ENCODE data around the gene RPL14.

The RPL14 gene

DNA sequence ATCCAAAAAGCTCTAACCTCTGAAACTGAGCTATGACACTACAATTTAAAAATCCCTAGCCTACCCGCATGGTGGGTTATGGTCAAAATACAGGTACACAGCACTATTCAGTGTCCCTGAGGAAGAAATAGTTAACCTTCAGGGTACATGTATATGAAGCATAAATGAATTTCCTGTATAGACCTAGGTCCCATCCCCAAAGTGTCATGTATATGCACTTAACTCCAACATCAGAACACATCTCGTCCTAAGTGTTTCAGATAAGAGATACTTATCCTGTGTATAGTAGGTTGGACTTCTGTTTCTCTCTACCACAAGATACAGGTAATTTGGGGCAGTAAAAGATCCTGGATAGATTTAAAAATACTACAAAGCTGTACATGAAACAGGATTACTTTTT, 6.4 kb downstream of the RPL14 start:
- TF ChIP-seq, protein P1, sequence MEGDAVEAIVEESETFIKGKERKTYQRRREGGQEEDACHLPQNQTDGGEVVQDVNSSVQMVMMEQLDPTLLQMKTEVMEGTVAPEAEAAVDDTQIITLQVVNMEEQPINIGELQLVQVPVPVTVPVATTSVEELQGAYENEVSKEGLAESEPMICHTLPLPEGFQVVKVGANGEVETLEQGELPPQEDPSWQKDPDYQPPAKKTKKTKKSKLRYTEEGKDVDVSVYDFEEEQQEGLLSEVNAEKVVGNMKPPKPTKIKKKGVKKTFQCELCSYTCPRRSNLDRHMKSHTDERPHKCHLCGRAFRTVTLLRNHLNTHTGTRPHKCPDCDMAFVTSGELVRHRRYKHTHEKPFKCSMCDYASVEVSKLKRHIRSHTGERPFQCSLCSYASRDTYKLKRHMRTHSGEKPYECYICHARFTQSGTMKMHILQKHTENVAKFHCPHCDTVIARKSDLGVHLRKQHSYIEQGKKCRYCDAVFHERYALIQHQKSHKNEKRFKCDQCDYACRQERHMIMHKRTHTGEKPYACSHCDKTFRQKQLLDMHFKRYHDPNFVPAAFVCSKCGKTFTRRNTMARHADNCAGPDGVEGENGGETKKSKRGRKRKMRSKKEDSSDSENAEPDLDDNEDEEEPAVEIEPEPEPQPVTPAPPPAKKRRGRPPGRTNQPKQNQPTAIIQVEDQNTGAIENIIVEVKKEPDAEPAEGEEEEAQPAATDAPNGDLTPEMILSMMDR (conservative IDR thresholded peaks at IDR 0.05; ENCODE audit: low read length) = no peak
- TF ChIP-seq EZH2phosphoT487 (IDR thresholded peaks at IDR 0.05; ENCODE audit: borderline replicate concordance) = no peak
- H3K27me3 ChIP-seq (ENCODE audit: insufficient read depth, low read length, poor library complexity, severe bottlenecking) = no peaks in the 10 kb centered on the region
- H4K20me1 ChIP-seq (ENCODE audit: insufficient read depth, low read length, poor library complexity, severe bottlenecking) = peaks cover 31% of the 10 kb centered on the region
- no peak overlapping the region for H3K4me3 ChIP-seq (ENCODE audit: low read length, poor library complexity, severe bottlenecking)
- H2AFZ ChIP-seq (ENCODE audit: low read length) = no peak overlapping the region
- H3F3A ChIP-seq (ENCODE audit: low read depth) = no peaks in the 10 kb centered on the region
- no peak overlapping the region for H3K9ac ChIP-seq (ENCODE audit: low read depth, low read length, poor library complexity, severe bottlenecking)
- no peaks in the 10 kb centered on the region for H3K9me3 ChIP-seq (ENCODE audit: insufficient read depth, low read depth, low read length)
- H3K4me2 ChIP-seq (ENCODE audit: low read depth, low read length, poor library complexity, severe bottlenecking) = no peak overlapping the region
- peaks cover 28% of the 10 kb centered on the region for H3K79me2 ChIP-seq (ENCODE audit: insufficient read depth, low read length)
- H3K36me3 ChIP-seq (ENCODE audit: insufficient read depth, low read length) = peaks cover 49% of the 10 kb centered on the region
- no peaks in the 10 kb centered on the region for H3K9me2 ChIP-seq (replicated peaks; ENCODE audit: low read depth, low read length)
- H3K4me1 ChIP-seq (ENCODE audit: insufficient read depth, low read length, poor library complexity, severe bottlenecking) = peaks cover 12% of the 10 kb centered on the region

DNA sequence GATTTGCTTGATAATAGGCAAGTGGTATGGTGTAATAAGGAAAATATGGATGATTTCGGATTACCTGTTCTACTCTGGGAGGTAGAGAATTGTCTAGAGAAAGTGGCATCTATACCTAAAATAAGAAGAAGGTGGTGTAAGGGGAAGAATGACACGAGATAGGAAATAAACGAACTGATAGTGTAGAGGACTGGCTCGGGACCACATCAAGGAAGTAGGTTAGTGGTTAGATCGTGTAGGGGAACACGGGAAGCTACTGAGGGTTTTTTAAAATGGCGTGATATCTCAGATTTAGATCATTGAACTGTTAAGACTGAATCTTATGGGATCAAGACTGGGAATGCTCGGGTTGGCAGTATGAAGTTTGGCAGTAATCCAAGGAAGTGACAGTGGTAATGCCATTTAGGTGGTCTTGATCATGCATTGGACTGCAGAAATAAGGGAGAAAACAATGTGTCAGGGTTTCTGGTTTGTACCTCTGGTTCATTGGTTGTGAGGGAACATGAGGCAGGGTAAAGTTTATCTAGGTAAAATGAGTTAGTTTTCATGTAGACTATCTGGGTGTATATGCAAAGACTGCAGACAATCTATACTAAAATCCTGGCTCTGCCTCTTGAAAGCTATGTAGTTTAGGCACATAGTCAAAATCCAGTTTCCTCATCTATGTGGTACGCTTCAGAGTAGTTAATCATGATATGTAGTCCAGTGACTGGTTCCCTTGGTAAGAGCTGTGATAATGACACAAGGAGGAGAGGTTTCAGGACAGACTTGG, 7.4 kb downstream of the RPL14 start:
- Histone ChIP-seq H3K4me2 (ENCODE audit: low read depth, low read length, poor library complexity, severe bottlenecking) (no peak overlapping the region), H3K79me2 (ENCODE audit: insufficient read depth, low read length) (peaks cover 19% of the 10 kb centered on the region), H3K36me3 (ENCODE audit: insufficient read depth, low read length) (peaks cover 40% of the 10 kb centered on the region; the same call in 1 of the 2 replicates), H3F3A (ENCODE audit: low read depth) (no peaks in the 10 kb centered on the region), H3K4me3 (ENCODE audit: low read length, poor library complexity, severe bottlenecking) (no peak overlapping the region), H3K9me3 (ENCODE audit: insufficient read depth, low read depth, low read length) (no peaks in the 10 kb centered on the region), H4K20me1 (ENCODE audit: insufficient read depth, low read length, poor library complexity, severe bottlenecking) (peaks cover 21% of the 10 kb centered on the region), H3K4me1 (ENCODE audit: insufficient read depth, low read length, poor library complexity, severe bottlenecking) (peaks cover 4% of the 10 kb centered on the region), H3K9me2 (replicated peaks; ENCODE audit: low read depth, low read length) (no peaks in the 10 kb centered on the region), H3K27me3 (ENCODE audit: insufficient read depth, low read length, poor library complexity, severe bottlenecking) (no peaks in the 10 kb centered on the region), H2AFZ (ENCODE audit: low read length) (no peak overlapping the region), H3K9ac (ENCODE audit: low read depth, low read length, poor library complexity, severe bottlenecking) (no peak overlapping the region)
- TF ChIP-seq, protein P1 (conservative IDR thresholded peaks at IDR 0.05; ENCODE audit: low read length) = no peak
- no peak for TF ChIP-seq EZH2phosphoT487 (IDR thresholded peaks at IDR 0.05; ENCODE audit: borderline replicate concordance)

- Histone ChIP-seq H3K9ac (ENCODE audit: low read depth, low read length, poor library complexity, severe bottlenecking) (no peak overlapping the region), H3K4me3 (ENCODE audit: low read length, poor library complexity, severe bottlenecking) (no peak overlapping the region), H4K20me1 (ENCODE audit: insufficient read depth, low read length, poor library complexity, severe bottlenecking) (peaks cover 17% of the 10 kb centered on the region), H3K9me2 (replicated peaks; ENCODE audit: low read depth, low read length) (no peaks in the 10 kb centered on the region), H3K79me2 (ENCODE audit: insufficient read depth, low read length) (peaks cover 14% of the 10 kb centered on the region), H3K4me2 (ENCODE audit: low read depth, low read length, poor library complexity, severe bottlenecking) (no peak overlapping the region), H3F3A (ENCODE audit: low read depth) (no peaks in the 10 kb centered on the region), H2AFZ (ENCODE audit: low read length) (no peak overlapping the region), H3K36me3 (ENCODE audit: insufficient read depth, low read length) (peaks cover 36% of the 10 kb centered on the region; the same call in 1 of the 2 replicates), H3K27me3 (ENCODE audit: insufficient read depth, low read length, poor library complexity, severe bottlenecking) (no peaks in the 10 kb centered on the region), H3K4me1 (ENCODE audit: insufficient read depth, low read length, poor library complexity, severe bottlenecking) (peaks cover 3% of the 10 kb centered on the region), H3K9me3 (ENCODE audit: insufficient read depth, low read depth, low read length) (no peaks in the 10 kb centered on the region)
- TF ChIP-seq, protein P1 (conservative IDR thresholded peaks at IDR 0.05; ENCODE audit: low read length) = no peak
- TF ChIP-seq EZH2phosphoT487 (IDR thresholded peaks at IDR 0.05; ENCODE audit: borderline replicate concordance) = no peak
Observed at GRCh38 chr3:40465111-40465407, 7.9 kb downstream of the RPL14 start.

All from Loucy (cell line).